HepG2 (cell line): Measurements from ENCODE around the gene SSNA1. TPM values are rescaled to one million over a fixed set of nuclear protein-coding genes. Genes with fewer than 3 reads are reported as not detected.

ENCODE experiments used
- ARID3A ChIP-seq: IDR thresholded peaks from 2 replicates; pipeline ENCODE4 v1.6.1; 2012; ENCODE audit warnings: low read depth, low read length, improper control_type of control experiment
- ATF3 ChIP-seq: sonication (generic); formaldehyde crosslinking; IDR thresholded peaks from 2 replicates; pipeline ENCODE4 v1.4.0; 2020; ENCODE audit warnings: missing genetic modification reagents
- ESRRA ChIP-seq: sonication (generic); formaldehyde crosslinking; IDR thresholded peaks from 2 replicates; pipeline ENCODE4 v1.5.1; 2020; ENCODE audit warnings: mild to moderate bottlenecking, low read depth, missing genetic modification reagents
- FOXA3 ChIP-seq: IDR thresholded peaks from 2 replicates; pipeline ENCODE4 v1.6.1; 2016; ENCODE audit warnings: missing genetic modification reagents, missing compliant biosample characterization
- HDAC1 ChIP-seq: sonication (generic); formaldehyde crosslinking; IDR thresholded peaks from 2 replicates; pipeline ENCODE4 v1.5.1; 2020; ENCODE audit warnings: mild to moderate bottlenecking, missing genetic modification reagents
- LCORL ChIP-seq, 2 experiments: fragments of 450-650 bp in 1 of 2; sonication (generic) in 1 of 2; formaldehyde crosslinking in 1 of 2; IDR thresholded peaks; 2 replicates each; pipeline versions ENCODE4 v1.5.0 to v1.6.1; 2017 to 2020; ENCODE audit warnings: antibody characterized with exemption in 1 of 2, missing genetic modification reagents in 1 of 2
- MAZ ChIP-seq, 2 experiments: sonication (generic) in 1 of 2; formaldehyde crosslinking in 1 of 2; IDR thresholded peaks; 2 replicates each; pipeline versions ENCODE4 v1.5.0 to v1.6.1; 2012 to 2020; ENCODE audit warnings: low read depth in 2 of 2, mild to moderate bottlenecking in 2 of 2, borderline replicate concordance in 1 of 2, improper control_type of control experiment in 1 of 2, low read length in 1 of 2, missing genetic modification reagents in 1 of 2, moderate library complexity in 1 of 2
- MLX ChIP-seq: IDR thresholded peaks from 2 replicates; pipeline ENCODE4 v1.6.1; 2016
- SRSF1 ChIP-seq: fragments of 200-400 bp; formaldehyde crosslinking; optimal IDR thresholded peaks from 2 replicates; pipeline ENCODE3; 2017; ENCODE audit warnings: mild to moderate bottlenecking, low read depth, low read length, moderate library complexity
- TAF1 ChIP-seq: sonication (generic); formaldehyde crosslinking; IDR thresholded peaks from 2 replicates; pipeline ENCODE4 v1.4.0; 2020; ENCODE audit warnings: missing genetic modification reagents
- THAP8 ChIP-seq: sonication (generic); formaldehyde crosslinking; IDR thresholded peaks from 2 replicates; pipeline ENCODE4 v1.5.1; 2020; ENCODE audit warnings: missing genetic modification reagents, mild to moderate bottlenecking, borderline replicate concordance
- ZFX ChIP-seq: sonication (generic); formaldehyde crosslinking; IDR thresholded peaks from 2 replicates; pipeline ENCODE4 v1.4.0; 2020; ENCODE audit warnings: mild to moderate bottlenecking, low read depth, missing genetic modification reagents, moderate library complexity
- ZMAT3 ChIP-seq: sonication (generic); formaldehyde crosslinking; conservative IDR thresholded peaks from 2 replicates; pipeline ENCODE4 v1.7.0; 2021; ENCODE audit warnings: missing genetic modification reagents
- ZNF431 ChIP-seq: sonication (generic); formaldehyde crosslinking; IDR thresholded peaks from 2 replicates; pipeline ENCODE4 v1.9.0; 2022; ENCODE audit warnings: missing genetic modification reagents, low read depth, mild to moderate bottlenecking, borderline replicate concordance
- ZNF816 ChIP-seq: sonication (generic); formaldehyde crosslinking; IDR thresholded peaks from 2 replicates; pipeline ENCODE4 v1.8.0; 2022; ENCODE audit warnings: missing genetic modification reagents, mild to moderate bottlenecking, borderline replicate concordance
- polyA plus RNA-seq, 8 experiments: library from polyadenylated mRNA; depleted of rRNA in 3 of 8; stranded (reverse) in 7 of 8; unstranded in 1 of 8; fragments of >200 nt; fragmentation: Illumina TruSeq in 4 of 8; extraction: Trizol in 4 of 8; gene quantifications; 2 replicates each; pipeline versions ENCODE4 v1.2.1 to v1.2.3, GENCODE V29; 2011 to 2016; ENCODE audit warnings: low read depth in 4 of 8, missing spikeins in 1 of 8, mixed read lengths in 1 of 8; ENCODE audit not compliant: insufficient read depth in 1 of 8
- total RNA-seq, 5 experiments: library from RNA; depleted of rRNA; stranded (reverse); fragments of >200 nt; fragmentation: Illumina TruSeq; extraction: Trizol; gene quantifications; 2 replicates each; pipeline ENCODE4 v1.2.3, GENCODE V29; 2016; ENCODE audit warnings: low read depth in 1 of 5

Gene SSNA1
- total and polyA plus RNA-seq, 2 of the 13 experiments (the other 11 are each of a cell fraction or from before 2014, with no cell fraction given), result 35.9 to 49.4 TPM

DNA sequence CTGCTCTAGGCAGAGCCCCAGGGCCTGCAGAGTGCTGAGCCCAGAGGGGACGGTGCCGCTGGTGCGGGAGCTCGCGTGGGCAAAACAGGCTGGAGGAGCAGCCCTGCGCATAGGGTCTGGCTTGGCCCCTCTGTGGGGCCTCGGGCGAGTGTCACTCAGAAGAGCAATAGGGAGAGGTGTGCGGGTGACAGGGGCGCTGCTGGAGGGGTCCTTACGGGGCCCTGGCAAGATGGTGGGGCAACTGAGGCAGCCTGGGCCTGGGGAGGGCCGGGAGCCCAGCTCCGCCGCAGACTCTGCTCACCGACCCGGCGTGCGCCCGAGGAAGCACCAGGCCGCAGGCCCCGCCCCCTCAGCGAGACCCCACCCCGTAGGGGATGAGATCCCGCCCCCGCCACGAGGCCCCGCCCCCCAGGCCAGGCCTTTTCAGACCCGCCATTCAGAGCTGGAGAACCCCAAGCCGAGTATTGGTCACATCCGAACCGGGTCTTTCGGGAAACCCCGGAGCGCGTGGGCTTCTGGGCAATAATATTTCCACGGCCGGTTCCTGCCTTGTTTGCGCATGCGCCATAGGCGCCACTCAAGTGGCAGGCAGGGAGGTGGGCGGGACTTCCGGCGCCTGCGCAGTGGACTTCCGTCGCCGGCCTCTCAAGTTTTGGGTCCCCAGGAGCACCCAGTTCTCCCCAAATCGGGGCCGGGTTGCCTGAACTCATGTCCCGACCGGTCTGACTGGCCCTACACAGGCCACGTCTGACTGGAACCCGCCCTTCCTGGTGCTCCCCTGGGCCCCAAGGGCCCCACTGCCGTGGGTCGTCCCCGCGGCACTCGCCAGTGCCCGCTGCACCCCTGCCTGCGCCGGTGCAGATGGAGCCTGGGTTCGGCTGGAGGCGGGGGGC is 34.8 kb downstream of the SSNA1 start (continued):
- no peak for TF ChIP-seq MLX (CRISPR knock-in tag)
- TF ChIP-seq ATF3 (CRISPR knock-in tag), result no peak; the same call in 1 of the 2 replicates
- 0 out of 2 replicates have a peak, but pooled peaks have one; percentile 9 for TF ChIP-seq ZMAT3
- TF ChIP-seq FOXA3 (CRISPR knock-in tag), result peak; percentile 18; the same call in 1 of the 2 replicates
- TF ChIP-seq ZFX (CRISPR knock-in tag), result 0 out of 2 replicates have a peak, but pooled peaks have one; percentile 72
- TF ChIP-seq ZNF431, result no peak
- TF ChIP-seq SRSF1, result peak; percentile 37
- TF ChIP-seq THAP8, result 0 out of 2 replicates have a peak, but pooled peaks have one; percentile 50
- 0 out of 2 replicates have a peak, but pooled peaks have one; percentile 18 for TF ChIP-seq TAF1 (CRISPR knock-in tag)
- peak; percentile 57 for TF ChIP-seq HDAC1 (CRISPR knock-in tag)
- no peak for TF ChIP-seq LCORL (IDR thresholded peaks at IDR 0.05)
- peak; percentile 58; the same call in 1 of the 2 replicates for TF ChIP-seq LCORL (CRISPR knock-in tag; IDR thresholded peaks at IDR 0.05)
- TF ChIP-seq ZNF816, result no peak; the same call in 1 of the 2 replicates
- 0 out of 2 replicates have a peak, but pooled peaks have one; percentile 44 for TF ChIP-seq ESRRA (CRISPR knock-in tag)
- TF ChIP-seq ARID3A, result peak; percentile 15; the same call in 1 of the 2 replicates
- 0 out of 2 replicates have a peak, but pooled peaks have one; percentile 43 for TF ChIP-seq MAZ (IDR thresholded peaks at IDR 0.05; ENCODE audit: borderline replicate concordance, low read depth, low read length)
- peak; percentile 67; the same call in 1 of the 2 replicates for TF ChIP-seq MAZ (CRISPR knock-in tag; IDR thresholded peaks at IDR 0.05; ENCODE audit: low read depth)
